ENCODE data around the gene CCNF.

The CCNF gene

DNA sequence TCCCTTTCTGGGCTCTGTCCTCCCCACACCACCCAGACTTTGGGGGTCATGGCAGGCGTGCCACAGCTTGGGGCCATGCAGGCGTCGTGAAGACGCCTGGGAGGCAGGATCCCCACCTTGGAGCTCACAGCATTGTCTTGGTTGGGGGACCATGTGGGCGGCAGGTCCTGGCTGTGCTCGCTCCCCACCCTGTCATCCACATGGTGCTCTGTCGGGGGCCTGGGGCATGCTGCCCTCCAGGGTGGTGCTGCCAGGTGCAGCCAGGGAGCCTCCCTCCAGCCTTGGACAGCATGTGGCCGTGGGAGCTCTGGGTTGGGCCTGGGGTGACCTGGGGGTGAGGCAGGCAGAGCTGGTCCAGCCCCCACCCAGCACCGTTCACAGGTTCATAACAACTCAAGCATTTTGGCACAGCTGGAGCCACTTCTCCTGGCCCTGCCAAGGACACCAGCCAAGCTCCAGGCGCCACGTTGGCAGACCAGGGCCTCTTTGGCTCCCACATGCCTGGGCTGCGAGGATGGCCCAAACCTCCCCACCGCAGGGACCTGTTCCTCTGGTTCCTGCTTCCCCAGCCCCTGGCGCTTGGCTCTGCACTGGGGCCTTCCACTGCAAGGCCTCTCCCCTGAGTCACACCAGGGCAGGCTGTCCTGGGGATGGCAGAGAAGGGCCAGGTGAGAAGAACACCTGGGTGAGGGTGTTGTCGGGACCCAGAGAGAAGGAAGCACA is 69.4 kb downstream of the CCNF start:
- H3K4me3 ChIP-seq (replicated peaks; ENCODE audit: low read depth, low read length): no peak overlapping the region
- TF ChIP-seq, protein P1, sequence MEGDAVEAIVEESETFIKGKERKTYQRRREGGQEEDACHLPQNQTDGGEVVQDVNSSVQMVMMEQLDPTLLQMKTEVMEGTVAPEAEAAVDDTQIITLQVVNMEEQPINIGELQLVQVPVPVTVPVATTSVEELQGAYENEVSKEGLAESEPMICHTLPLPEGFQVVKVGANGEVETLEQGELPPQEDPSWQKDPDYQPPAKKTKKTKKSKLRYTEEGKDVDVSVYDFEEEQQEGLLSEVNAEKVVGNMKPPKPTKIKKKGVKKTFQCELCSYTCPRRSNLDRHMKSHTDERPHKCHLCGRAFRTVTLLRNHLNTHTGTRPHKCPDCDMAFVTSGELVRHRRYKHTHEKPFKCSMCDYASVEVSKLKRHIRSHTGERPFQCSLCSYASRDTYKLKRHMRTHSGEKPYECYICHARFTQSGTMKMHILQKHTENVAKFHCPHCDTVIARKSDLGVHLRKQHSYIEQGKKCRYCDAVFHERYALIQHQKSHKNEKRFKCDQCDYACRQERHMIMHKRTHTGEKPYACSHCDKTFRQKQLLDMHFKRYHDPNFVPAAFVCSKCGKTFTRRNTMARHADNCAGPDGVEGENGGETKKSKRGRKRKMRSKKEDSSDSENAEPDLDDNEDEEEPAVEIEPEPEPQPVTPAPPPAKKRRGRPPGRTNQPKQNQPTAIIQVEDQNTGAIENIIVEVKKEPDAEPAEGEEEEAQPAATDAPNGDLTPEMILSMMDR (IDR thresholded peaks at IDR 0.05; ENCODE audit: low read depth, low read length, missing control alignments): no peak
- no peak for DNase-seq (ENCODE audit: extremely low read depth, low read depth)

DNA sequence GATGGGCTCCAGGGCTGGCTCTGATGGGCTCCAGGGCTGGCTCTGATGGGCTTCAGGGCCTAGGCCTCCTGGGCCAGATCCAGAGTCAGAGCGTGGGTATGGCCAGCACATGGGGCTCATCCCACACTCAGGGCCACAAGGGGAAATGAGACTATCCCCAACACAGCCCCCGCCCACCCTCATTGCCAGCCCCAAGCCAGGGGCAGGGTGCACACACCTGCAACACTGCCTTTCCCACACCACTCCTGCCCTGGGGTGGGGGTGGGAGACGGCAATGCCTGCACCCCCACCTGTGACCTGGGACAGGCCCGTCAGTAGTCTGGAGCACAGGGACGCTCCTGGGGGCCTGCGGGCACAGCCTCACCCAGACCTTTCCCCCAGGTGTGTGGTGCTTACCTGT is 70.2 kb downstream of the CCNF start:
- TF ChIP-seq, protein P1 (IDR thresholded peaks at IDR 0.05; ENCODE audit: low read depth, low read length, missing control alignments): no peak
- H3K4me3 ChIP-seq (replicated peaks; ENCODE audit: low read depth, low read length): no peak overlapping the region
- DNase-seq (ENCODE audit: extremely low read depth, low read depth): no peak

DNA sequence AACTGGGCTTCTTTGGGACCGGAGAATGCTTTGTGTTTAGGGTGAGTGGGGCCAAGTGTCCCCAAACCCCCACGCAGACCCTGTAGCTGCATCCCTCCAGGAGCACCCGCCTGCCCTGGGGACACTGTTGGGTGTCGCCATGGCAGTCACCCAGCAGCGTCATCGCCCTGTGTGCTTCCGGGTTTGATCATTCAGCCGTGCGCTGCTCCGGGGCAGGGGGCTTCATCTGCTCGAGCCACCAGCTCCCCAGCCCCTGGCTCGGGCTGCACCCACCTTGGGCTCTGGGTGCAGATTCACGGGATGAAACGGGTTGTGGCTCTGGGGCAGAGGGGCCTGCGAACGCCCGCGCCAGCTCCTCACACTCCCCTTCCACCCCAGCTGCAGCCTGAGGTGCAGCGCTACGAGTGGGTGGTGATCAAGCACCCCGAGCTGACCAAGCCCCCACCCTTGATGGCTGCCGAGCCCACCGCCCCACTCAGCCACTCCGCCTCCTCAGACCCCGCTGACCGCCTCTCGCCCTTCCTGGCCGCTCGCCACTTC is 70.7 kb downstream of the CCNF start:
- H3K4me3 ChIP-seq (replicated peaks; ENCODE audit: low read depth, low read length): no peak overlapping the region
- TF ChIP-seq, protein P1 (IDR thresholded peaks at IDR 0.05; ENCODE audit: low read depth, low read length, missing control alignments): no peak
- no peak for DNase-seq (ENCODE audit: extremely low read depth, low read depth)

DNA sequence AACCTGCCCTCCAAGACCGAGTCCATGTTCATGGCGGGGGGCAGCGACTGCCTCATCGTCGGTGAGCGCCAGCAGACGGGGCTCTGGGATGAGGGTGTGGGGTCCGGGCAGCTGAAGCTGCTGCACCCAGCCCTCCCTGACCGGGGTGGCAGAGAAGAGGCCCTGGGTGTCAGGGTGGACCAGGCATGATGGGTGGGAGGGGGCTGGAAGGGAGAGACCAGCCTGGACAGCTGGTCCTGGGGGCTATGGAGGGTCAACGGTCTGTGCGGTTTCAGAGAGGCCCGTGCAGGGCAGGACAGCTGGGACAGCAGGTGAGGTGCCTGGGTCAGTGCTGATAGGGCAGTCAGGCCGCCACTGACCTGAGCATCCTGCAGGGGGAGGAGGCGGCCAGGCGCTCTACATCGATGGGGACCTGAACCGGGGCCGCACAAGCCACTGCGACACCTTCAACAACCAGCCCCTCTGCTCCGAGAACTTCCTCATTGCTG is 71.2 kb downstream of the CCNF start:
- TF ChIP-seq, protein P1 (IDR thresholded peaks at IDR 0.05; ENCODE audit: low read depth, low read length, missing control alignments): no peak
- DNase-seq (ENCODE audit: extremely low read depth, low read depth): no peak
- no peak overlapping the region for H3K4me3 ChIP-seq (replicated peaks; ENCODE audit: low read depth, low read length)

DNA sequence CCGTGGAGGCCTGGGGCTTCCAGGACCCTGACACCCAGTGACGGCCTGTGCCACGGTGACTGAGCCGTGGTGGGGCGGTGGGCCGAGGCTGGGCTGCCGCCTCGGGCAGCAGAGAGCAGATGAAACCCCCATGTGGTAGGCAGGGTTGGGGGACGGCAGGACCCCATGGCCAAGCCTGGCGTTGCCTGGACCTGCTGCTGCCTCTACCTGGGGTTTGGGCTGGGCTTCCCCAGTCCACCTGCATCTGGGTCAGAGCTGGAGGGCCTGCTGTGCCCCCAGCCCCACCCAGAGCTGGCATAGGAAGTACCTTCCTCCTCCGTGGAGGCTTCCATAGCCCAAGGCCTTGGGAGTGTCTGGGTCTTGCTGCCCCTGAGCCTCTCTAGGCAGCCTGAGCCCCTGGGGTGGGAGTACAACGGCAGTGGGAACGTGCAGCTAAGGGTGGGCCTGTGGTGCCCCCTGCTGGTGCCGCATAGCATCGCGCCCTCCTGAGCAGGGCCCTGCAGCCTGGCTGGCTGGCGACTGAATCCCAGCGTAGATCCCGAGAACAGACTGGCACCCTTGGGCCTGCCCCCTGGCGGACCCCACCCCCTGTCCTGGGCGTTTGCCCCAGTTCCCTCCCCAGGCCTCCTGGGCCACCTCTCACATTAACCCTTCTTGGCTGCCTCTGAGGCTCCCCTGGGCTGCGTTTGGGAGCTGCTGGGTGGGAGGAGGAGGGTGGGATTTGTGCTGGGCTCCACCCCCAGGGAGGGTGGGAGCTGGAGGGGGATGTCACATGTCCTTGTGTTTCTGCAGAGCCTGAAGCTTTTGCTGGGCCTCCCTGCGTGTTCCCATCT is 71.9 kb downstream of the CCNF start:
- H3K4me3 ChIP-seq (replicated peaks; ENCODE audit: low read depth, low read length): no peak overlapping the region
- DNase-seq (ENCODE audit: extremely low read depth, low read depth): peak; percentile 35
- TF ChIP-seq, protein P1 (IDR thresholded peaks at IDR 0.05; ENCODE audit: low read depth, low read length, missing control alignments): peak; percentile 97

DNA sequence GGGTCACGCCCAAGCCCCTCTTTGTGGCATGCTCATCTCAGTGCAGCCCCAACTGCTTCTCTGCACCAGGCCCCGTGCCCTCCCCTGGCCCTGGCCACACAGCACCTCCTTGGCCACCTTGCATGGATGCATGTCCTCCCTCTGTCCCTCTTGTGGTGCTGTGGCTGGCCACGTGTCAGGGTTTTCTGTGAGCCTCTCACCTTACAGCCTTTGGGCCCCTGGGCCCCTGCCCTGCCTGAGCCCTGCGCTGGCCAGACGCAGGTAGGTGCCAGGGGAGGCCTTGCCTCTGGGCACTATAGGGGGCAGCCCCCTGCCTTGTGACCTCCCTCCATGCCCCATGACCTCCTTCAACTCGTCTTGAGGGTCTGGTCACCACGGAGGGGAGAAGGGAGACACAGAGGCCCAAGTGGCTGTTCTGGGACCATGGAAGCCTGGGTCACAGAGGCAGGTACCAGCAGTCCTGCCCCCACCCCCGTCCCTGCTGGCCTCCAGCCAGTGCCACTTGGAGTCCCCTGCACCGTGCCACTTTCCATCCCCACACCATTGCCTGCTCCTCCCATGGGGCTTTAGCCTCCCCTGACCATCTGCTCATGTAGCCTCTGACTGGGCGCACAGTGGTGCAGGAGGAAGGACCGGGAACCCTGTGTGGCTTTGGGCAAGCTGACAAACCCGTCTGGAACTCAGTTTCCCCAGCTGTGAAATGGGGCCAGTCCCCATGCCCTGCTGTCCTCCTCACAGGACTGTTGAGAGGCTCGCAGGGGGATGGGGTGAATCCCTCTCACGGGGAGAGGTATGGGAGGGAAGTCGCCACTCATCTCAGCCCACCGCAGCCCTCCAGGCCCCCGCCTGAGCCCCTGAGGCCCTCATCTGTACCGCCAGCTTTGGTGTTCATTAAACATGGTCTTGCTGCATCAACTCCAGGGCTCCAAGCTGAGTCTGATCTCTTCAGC is 73.0 kb downstream of the CCNF start:
- H3K4me3 ChIP-seq (replicated peaks; ENCODE audit: low read depth, low read length): no peak overlapping the region
- DNase-seq (ENCODE audit: extremely low read depth, low read depth): no peak
- TF ChIP-seq, protein P1 (IDR thresholded peaks at IDR 0.05; ENCODE audit: low read depth, low read length, missing control alignments): no peak
